Epithelial cell of prostate (primary cell): ENCODE data around the gene GAB1.

ENCODE experiments used
- DNase-seq: peaks from one replicate; pipeline ENCODE4 v3.0.0-alpha.2; 2011; ENCODE audit warnings: low read depth, low spot score
- H3K27ac ChIP-seq: fragments of 450-650 bp; 2 replicates; pipeline ENCODE4 v1.5.1; 2017; ENCODE audit warnings: mild to moderate bottlenecking

Gene GAB1

DNA sequence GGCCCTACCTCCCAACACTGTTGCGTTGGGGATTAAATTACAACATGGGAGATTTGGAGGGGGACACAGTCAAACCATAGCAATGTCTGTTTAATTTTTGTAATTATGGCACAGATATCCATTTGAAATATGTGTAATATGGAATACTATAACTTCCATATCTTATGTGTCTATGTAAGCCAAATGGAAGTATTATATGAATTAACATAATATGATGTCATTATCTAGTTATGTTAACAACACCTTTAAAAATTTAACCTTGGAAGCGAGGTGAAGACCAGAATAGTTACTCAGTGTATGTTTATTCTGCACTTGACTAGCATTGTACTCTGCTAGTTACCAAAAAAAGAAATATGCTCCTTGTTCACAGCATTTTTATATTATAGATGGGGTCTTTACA is 181.1 kb downstream of the GAB1 start:
- no peak overlapping the region for H3K27ac ChIP-seq
- no peak for DNase-seq
